Left colon (tissue), 2 donors: Measurements from ENCODE around the gene OGFR. TPM values are rescaled to one million over a fixed set of nuclear protein-coding genes. Genes with fewer than 3 reads are reported as not detected.

Experiments
- ATAC-seq: fragments of 200-7000 bp; cut with Tn5 transposase; one replicate; pipeline ENCODE4 v1.9.1; 2020; ENCODE audit warnings: mild to moderate bottlenecking, moderate library complexity
- DNase-seq, 2 donors: peaks; one replicate each; pipeline ENCODE4 v3.0.0-alpha.2; 2020
- intact Hi-C, 2 donors: fragments of 100-400 bp; cut with DNase I in 1 of 2; cut with micrococcal nuclease in 1 of 2; formaldehyde crosslinking; loops; one replicate each; pipeline versions ENCODE4 v1.11.2 to v1.14.0; 2022; cut with DNase I, micrococcal nuclease
- long read RNA-seq: library from polyadenylated mRNA; unstranded; transcript quantifications from one replicate; pipeline ENCODE4 v2.0.0, GENCODE V29; 2021
- total RNA-seq, 2 donors: library from RNA; stranded (reverse); fragmentation: NEBNext Ultra II Directional; extraction: Animal tissue kit (Norgen Biotek cat#: 25700); gene quantifications; one replicate each; pipeline ENCODE4 v1.2.1, GENCODE V29; 2021
- donor health status: DM: no; HTN: no; CAD: no.
- donor health status: DM: yes; HTN: yes; CAD: no.

Gene OGFR, protein sequence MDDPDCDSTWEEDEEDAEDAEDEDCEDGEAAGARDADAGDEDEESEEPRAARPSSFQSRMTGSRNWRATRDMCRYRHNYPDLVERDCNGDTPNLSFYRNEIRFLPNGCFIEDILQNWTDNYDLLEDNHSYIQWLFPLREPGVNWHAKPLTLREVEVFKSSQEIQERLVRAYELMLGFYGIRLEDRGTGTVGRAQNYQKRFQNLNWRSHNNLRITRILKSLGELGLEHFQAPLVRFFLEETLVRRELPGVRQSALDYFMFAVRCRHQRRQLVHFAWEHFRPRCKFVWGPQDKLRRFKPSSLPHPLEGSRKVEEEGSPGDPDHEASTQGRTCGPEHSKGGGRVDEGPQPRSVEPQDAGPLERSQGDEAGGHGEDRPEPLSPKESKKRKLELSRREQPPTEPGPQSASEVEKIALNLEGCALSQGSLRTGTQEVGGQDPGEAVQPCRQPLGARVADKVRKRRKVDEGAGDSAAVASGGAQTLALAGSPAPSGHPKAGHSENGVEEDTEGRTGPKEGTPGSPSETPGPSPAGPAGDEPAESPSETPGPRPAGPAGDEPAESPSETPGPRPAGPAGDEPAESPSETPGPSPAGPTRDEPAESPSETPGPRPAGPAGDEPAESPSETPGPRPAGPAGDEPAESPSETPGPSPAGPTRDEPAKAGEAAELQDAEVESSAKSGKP
- 10 to 100 TPM; 39.5 to 41.0 TPM for total RNA-seq
- long read RNA-seq, full-length matches to known transcripts, result 10 of 23 reads
- long read RNA-seq, partial matches to known transcripts, result 10 of 23 reads
- long read RNA-seq, other reads (novel, unspliced or antisense), result 3 of 23 reads

- intact Hi-C loops, result no loop called here
- peak in 1 of 2 donors; percentile 78 for DNase-seq
- peak; percentile 56 for ATAC-seq
Measured at GRCh38 chr20:62804627-62805154, at the start of gene OGFR. Gene OGFR, plus strand, starts transcription at chr20:62804835. Its CDS starts 25 bp downstream, at chr20:62804860.

GRCh38 chr20:62754991-62755356 lies 49.7 kb upstream of the OGFR start:
- DNase-seq, result no peak
- intact Hi-C loops, result no loop called here
- ATAC-seq, result no peak

DNA sequence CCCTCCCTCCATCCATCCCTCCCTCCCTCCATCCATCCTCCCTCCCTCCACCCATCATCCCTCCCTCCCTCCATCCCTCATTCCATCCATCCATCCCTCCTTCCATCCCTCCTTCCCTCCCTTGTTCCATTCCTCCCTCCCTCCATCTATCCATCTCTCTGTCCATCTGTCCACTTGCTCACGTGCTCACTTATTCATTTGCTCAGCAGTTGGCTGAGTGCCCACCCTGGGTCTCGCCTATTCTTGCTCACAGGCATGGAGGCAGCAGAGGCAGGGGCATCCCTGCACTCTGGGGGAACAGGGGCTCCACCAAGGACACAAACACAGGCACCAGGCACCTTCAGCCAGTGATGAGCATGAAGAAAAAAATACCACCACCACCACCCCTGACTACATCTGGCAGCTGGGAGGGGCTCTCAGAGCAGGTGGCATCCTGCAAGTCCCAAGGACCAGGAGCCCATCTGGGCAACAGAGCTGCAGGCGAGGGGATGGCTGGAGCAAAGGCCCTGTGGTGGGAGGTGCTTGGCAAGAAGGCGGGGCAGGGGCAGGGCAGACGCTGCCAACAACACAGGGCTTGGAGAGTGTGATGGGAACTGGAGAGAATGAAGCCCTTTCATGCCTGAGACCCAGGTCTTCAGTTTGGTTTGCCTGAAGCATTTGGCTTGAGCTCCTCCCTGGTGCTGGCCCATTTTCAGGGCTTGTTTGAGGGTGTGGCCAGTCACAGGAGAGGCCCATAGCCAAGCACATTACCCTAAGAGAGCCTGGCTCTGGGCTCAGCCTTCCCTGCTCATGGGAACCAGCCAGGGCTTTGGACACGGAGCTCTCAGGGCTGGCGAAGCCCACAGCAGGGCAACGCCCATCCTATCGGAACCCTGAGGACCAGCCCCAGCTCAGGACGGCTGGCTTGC lies 48.6 kb upstream of the OGFR start:
- DNase-seq (no peak), ATAC-seq (peak; percentile 48)
- intact Hi-C loops, result no loop called here

GRCh38 chr20:62758226-62758912 lies 46.3 kb upstream of the OGFR start:
- ATAC-seq (no peak), DNase-seq (no peak)
- intact Hi-C loops, result no loop called here

DNA sequence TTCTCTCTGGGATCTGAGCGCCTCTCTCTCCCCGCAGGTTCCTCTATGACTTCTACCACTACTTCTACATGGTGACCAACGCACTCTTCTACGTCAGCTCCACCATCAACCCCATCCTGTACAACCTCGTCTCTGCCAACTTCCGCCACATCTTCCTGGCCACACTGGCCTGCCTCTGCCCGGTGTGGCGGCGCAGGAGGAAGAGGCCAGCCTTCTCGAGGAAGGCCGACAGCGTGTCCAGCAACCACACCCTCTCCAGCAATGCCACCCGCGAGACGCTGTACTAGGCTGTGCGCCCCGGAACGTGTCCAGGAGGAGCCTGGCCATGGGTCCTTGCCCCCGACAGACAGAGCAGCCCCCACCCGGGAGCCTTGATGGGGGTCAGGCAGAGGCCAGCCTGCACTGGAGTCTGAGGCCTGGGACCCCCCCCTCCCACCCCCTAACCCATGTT lies 44.6 kb upstream of the OGFR start:
- ATAC-seq, result no peak
- no peak for DNase-seq
- intact Hi-C loops, result no loop called here

- DNase-seq, result no peak
- ATAC-seq, result peak; percentile 49
- intact Hi-C loops, result no loop called here
Measured at GRCh38 chr20:62760471-62760855, 44.2 kb upstream of the OGFR start.

- DNase-seq, result no peak
- no peak for ATAC-seq
- intact Hi-C loops, result no loop called here
Measured at GRCh38 chr20:62760856-62761758, 43.5 kb upstream of the OGFR start.

DNA sequence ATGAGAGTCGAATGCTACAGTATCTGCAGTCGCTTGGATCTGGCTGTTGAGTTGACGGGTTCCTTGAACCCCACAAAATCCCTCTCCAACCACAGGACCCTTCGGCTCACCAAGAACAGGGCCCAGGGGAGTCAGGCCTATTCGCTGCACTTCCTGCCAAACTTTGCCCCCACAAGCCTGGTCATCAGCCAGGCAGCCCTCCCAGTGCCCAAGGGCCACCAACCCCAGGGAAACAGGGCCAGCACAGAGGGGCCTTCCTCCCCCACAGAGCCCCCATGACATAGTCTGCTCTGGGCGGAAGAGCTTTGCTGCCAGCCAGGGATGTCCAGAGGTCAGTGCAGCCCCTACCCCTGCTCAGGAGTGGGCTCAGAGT lies 42.9 kb upstream of the OGFR start:
- no peak for ATAC-seq
- DNase-seq, result no peak
- intact Hi-C loops, result no loop called here

DNA sequence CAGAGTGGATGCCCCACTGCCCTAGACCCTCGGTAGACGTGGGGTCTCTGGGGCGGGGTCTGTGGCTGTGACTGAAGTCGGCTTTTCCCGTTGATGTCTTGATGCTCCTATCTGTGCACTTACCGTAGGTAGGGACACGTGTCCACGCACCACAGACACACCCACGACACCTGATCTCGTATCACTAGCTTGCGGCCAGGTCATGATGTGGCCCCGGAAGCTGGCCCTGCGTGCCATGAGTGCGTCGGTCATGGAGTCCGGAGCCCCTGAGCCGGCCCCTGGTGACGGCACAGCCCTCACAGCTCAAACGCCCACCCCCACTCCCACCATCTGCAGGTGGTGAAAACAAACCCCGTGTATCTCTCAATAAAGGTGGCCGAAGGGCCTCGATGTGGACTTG lies 42.3 kb upstream of the OGFR start:
- no peak for DNase-seq
- intact Hi-C loops, result no loop called here
- no peak for ATAC-seq

GRCh38 chr20:62762801-62763368 lies 41.8 kb upstream of the OGFR start:
- intact Hi-C loops, result no loop called here
- ATAC-seq, result no peak
- DNase-seq, result no peak

GRCh38 chr20:62763404-62763803 lies 41.2 kb upstream of the OGFR start:
- no peak for ATAC-seq
- no peak for DNase-seq
- intact Hi-C loops, result no loop called here

DNA sequence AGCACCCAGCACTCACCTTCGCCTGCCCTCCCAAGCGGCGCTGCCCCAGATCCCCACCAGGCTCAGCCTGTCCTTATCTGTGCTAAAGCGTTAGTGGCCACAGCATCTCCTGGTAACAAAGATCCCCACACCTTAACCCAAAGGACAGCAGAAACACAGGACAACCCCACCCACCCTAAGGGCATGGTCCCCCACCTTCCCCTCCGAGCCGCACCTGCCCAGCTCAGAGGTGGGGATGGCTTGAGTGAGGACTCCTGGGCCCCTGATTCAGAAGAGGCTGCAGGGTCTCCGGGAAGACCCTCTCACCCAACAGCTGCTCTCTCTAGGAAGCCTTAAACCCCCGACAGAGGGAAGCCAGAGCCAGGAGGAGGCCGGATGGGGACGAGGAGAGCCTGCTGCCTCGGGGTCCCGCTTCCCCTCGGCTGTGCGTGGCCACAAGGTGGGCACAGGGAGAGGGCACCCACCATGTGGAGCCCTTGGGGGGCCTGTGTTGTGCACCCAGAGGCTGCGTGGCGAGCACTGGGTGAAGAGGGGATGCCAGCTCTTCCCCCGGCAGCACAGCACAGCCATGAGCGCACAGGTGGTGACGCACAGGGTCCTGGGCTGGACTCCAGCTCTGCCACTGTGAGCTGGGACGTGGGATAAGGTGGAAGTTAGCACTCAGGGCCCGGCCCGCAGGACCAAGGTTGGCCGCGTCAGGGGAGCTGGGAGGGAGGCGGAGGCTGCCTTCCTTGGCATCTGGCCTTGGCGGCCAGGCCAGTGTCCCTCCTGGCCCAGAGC lies 40.3 kb upstream of the OGFR start:
- DNase-seq (no peak), ATAC-seq (no peak)
- intact Hi-C loops, result no loop called here

GRCh38 chr20:62765021-62765420 lies 39.6 kb upstream of the OGFR start:
- ATAC-seq, result no peak
- no peak for DNase-seq
- intact Hi-C loops, result no loop called here

- intact Hi-C loops, result no loop called here
- DNase-seq (no peak), ATAC-seq (no peak)
Measured at GRCh38 chr20:62765432-62766070, 39.1 kb upstream of the OGFR start.

DNA sequence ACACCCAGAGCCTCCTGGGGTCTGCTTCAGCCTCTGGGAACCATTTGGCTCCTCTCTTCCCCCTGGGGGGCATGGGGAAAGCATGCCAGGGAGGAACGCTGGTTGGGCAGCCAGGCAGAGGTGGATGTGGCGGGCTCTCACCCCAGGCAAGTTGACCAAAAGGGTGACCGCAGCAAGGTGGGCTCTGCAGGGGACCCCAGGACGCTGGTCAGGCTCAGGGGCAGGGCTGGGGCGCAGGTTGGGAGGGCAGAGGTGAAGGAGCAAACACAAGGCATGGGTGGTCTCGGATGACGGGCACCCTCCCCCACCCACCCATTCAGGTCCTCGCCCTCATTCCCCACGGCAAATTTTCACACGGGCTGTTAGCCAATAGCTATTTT lies 38.6 kb upstream of the OGFR start:
- ATAC-seq (no peak), DNase-seq (no peak)
- intact Hi-C loops, result no loop called here

DNA sequence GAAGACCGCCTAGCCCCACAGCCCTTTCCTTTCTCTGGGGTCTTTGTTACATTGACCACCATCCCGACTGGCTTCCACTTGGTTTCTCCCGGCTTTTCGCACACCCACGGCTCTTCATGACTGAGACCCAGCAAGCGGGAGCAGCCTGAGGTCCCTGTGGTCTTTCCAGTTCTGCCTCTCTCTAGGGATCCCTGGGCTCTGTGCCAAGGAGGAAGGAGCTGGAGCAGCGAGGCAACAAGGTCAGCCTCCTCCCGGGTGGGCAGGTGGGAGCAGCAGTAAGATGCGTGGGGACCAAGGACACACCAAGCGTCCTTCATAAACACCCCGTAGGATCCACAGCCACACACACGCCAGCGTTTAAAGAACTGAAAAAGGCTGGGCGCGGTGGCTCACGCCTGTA lies 37.9 kb upstream of the OGFR start:
- ATAC-seq, result peak; percentile 66
- DNase-seq, result peak; percentile 45 to 65
- intact Hi-C loops, result no loop called here
